Measurements from ENCODE around the gene PTPRCAP.
A peak's percentile ranks its signal among the peaks of the same experiment; 100 is the strongest.

DNA sequence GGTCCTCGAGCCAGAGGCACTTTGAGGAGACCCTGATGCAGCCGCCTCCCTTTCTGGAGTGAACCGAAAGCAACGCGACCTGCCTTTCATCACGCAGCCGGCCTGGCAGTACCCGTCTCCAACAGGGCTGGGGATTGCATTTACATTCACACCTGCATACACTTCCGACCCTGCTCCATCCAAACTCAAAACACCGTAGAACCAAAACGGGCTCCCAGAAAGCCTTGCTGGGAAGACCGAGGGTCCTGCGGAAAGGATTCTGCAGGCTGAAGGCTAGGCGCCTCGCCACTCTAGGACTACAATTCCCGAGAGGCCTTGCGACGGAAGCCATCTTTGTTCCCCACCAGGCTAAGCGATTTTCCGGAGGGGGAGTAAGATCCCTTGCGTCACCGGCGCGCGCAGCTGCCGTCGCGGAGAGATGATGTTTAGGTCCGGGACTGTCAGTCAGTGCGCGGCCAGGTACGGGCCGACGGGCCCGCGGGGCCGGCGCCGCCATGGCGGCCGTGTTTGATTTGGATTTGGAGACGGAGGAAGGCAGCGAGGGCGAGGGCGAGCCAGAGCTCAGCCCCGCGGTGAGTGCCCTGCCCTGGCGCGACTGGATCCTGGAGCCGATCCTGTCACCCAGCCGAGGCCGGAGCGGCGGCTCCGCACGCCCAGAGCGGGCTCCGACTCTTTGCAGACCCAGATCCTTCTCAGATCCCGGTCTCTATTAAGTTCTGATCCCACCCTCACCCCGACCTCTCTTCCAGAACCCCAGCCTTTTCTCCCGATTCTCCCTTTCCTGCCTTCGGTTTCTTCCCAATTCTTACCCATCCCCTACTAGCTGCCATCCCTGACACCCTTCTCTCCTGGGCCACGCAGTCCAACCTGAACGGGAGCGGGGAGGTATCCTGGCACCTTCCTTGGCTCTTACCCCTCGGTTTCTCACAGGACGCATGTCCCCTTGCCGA is 9.2 kb downstream of the PTPRCAP start, which contains the start of gene RPS6KB2:
- TF ChIP-seq CTCF (IDR thresholded peaks at IDR 0.05): peak in 1 of 6 experiments; percentile 2
- peak; percentile 92 to 94 for TF ChIP-seq POLR2A (IDR thresholded peaks at IDR 0.05)
